Lower leg skin (tissue), 4 donors: ENCODE data around the gene VPS16. TPM values are rescaled to one million over a fixed set of nuclear protein-coding genes. Genes with fewer than 3 reads are reported as not detected.
A peak's percentile ranks its signal among the peaks of the same experiment; 100 is the strongest.

ENCODE experiments used
- DNase-seq, 2 donors: peaks; one replicate each; pipeline ENCODE4 v3.0.0-alpha.2; 2019; ENCODE audit warnings: low spot score in 2 of 2
- H3K4me3 ChIP-seq: fragments of 200-600 bp; sonication (generic); 2 replicates; pipeline ENCODE4 v1.5.1; 2017; ENCODE audit warnings: mild to moderate bottlenecking, low read depth; ENCODE audit not compliant: poor library complexity, severe bottlenecking
- POLR2A ChIP-seq, 2 donors: fragments of 450-650 bp; IDR thresholded peaks; one replicate each; pipeline ENCODE4 v1.6.1; 2016 to 2017; ENCODE audit warnings: antibody characterized with exemption in 2 of 2, mild to moderate bottlenecking in 1 of 2, moderate library complexity in 1 of 2
- WGBS, 2 donors: methylation state at CpG; one replicate each; pipeline ENCODE4 v1.1.5; 2018; 5-methylcytosine and 5-hydroxymethylcytosine counted together
- intact Hi-C: fragments of 100-400 bp; cut with DNase I; formaldehyde crosslinking; loops from one replicate; pipeline ENCODE4 v1.15.0; 2023; ENCODE audit warnings: low total_unique reads
- total RNA-seq, 4 donors: library from RNA; depleted of rRNA; stranded (reverse); fragments of >200 nt; gene quantifications; one replicate each; pipeline ENCODE4 v1.1.0, GENCODE V29; 2016
- TF ChIP-seq, protein P1 (sequence below), 3 donors: fragments of 450-650 bp; IDR thresholded peaks; one replicate each; pipeline ENCODE4 v1.5.1; 2016; ENCODE audit warnings: antibody characterized with exemption in 3 of 3, mild to moderate bottlenecking in 3 of 3, moderate library complexity in 2 of 3

Gene VPS16
- total RNA-seq, 4 donors from 2014 or later = 34.9 to 39.2 (median 37.7) TPM

DNA sequence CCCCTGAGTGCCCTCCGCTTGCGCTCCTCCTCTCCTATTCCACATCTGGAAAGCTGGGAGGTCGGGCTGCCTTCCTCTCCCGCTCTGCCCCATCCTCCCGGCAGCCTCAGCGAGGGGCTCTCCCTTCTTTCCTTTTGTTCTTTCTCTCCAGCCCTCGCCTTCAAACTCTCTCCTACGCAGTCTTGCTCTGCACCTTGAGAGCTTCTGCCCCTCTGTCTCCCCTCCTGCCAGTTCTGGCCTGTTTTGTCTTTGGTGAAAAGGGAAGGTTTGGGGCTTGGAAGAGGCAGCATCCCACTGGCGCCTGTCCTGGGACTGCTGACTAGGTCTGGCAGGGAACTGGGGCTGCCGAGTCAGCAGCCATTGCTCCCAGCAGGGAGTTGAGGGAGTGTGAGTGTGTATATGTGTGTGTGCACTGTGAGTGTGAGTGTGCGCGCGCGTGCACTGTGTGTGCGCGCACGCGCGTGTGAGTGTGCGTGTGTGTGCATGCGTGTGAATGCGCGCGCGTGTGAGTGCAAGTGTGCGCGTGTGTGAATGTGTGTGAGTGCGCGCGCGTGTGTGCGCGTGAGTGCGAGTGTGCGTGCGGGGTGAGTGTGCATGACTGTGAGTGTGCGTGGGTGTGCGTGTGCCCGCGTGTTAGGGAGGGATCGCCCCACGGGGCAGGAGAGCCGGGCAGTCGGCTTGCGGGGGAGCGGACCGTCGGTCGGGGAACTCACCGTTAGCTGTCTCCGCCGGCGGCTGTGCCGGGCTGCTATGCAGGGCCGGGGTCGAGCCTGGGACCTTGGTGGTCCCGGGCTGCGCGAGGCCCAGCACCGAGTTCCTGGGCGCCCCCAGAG lies 40.6 kb upstream of the VPS16 start:
- 4% methylated on average over 45 of the region's 61 CpGs for WGBS, 2 donors

DNA sequence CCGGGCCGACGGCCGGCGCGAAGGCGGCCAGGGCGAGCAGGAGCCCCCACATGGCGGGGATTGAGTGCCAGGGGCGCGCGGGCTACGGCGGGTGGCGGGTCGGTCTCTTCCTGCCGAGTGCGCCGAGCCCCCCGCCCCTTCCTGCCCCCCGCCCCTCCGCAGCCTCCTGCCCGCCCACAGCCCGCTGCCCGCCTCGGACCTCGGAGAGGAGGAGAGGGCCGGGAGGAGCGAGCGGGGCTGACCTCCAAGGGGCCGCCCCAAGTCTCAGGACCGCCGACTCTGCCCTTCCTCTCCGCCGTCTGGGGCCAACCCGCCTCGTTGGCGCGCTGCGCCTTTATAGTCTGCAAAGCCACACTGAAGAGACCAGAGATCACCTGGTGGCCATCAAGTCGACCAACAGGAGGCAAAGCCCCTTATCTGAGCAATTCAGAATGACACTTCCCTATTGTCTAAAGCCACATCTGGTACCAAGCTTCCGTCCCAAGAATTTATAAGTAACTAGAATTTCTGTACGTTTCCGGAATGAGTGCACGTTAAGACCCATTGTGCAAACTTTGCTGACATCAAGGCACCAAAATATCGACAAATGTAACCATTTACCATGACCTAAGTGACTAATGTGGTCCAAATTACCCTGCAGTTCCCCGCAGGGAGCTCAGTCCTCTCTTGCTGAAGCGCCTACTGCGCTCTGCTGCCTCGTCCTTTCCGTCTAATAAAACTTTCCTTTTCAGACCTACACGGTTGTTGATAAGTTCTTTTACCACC lies 39.8 kb upstream of the VPS16 start, which contains the start of gene CPXM1:
TSS of gene CPXM1 (minus strand) at position 107 of the 765 bp plus-strand sequence. CDS start at position 52, 55 bp downstream.
- whole genome bisulfite sequencing, 2 donors = 7 to 11% methylated on average over 18 of the region's 52 CpGs
- peak in 1 of 2 donors; percentile 58 for DNase-seq
- intact Hi-C loops = no loop called here
- H3K4me3 ChIP-seq = no peak within 1 kb of the TSS
- TF ChIP-seq, protein P1, sequence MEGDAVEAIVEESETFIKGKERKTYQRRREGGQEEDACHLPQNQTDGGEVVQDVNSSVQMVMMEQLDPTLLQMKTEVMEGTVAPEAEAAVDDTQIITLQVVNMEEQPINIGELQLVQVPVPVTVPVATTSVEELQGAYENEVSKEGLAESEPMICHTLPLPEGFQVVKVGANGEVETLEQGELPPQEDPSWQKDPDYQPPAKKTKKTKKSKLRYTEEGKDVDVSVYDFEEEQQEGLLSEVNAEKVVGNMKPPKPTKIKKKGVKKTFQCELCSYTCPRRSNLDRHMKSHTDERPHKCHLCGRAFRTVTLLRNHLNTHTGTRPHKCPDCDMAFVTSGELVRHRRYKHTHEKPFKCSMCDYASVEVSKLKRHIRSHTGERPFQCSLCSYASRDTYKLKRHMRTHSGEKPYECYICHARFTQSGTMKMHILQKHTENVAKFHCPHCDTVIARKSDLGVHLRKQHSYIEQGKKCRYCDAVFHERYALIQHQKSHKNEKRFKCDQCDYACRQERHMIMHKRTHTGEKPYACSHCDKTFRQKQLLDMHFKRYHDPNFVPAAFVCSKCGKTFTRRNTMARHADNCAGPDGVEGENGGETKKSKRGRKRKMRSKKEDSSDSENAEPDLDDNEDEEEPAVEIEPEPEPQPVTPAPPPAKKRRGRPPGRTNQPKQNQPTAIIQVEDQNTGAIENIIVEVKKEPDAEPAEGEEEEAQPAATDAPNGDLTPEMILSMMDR (IDR thresholded peaks at IDR 0.05) = no peak
- no peak for TF ChIP-seq POLR2A (IDR thresholded peaks at IDR 0.05)

More for the DNA sequence above, 40.6 kb upstream of the VPS16 start:
- peak in 1 of 2 donors; percentile 81 for DNase-seq
- intact Hi-C loops = no loop called here
- no peak overlapping the region for H3K4me3 ChIP-seq
- TF ChIP-seq, protein P1 (IDR thresholded peaks at IDR 0.05) = no peak
- no peak for TF ChIP-seq POLR2A (IDR thresholded peaks at IDR 0.05)

DNA sequence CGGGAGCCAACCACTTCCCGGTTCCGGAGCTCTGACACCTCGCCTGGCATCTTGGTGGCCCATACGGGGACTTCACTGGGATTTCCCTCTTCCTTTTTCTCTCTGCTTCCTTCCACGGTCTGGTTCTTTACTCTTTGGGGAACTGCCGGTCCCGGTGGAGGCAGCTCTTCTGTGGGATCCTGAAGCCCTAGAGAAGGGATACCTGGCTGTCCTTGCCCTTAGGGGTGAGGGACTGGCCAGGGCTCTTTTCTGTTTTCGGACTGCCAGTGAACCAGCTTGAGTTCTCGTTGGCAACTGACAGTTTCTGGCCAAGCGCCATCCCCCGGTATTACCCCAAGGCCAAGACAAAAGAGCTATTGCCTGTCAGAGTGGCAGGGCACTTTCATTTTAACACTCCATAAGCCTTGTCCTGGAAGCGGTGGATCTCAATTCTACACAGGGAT lies 39.2 kb upstream of the VPS16 start:
- peak in 1 of 2 donors; percentile 72 for DNase-seq

DNA sequence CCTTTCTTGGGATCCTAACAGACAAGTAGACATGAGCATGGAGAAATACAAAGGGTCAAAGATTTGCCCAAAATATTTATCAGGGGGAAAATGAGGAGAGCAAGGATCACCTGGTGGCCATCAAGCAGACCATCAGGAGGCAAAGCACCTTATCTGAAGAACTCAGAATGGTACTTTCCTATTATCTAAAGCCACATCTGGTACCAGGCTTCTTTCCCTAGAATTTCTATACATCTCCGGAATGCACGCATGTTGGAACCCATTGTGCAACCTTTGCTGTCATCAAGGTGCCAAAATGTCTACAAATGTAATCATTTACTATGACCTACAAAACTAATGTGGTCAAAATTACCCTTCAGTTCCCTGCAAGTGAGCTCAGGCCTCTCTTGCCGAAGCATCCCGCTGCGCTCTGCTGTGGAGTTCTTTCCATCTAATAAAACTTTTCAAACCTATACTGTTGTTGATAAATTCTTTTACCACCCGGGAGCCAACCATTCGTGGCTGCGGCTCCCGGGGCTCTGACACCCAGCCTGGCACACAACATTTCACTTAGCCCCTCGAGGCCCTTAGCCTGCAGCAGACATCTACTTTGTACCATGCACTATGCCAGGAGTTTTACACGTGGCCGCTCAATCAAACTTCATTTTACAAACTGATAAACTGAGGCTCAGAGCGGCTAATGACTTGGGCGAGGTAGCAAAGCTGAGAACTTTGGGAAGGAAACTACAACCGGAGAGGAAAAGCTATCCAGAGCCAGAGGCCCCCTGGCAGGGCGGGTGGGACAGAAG lies 36.3 kb upstream of the VPS16 start:
- 55 to 56% methylated on average over 16 of the region's 16 CpGs for WGBS, 2 donors
- intact Hi-C loops = no loop called here
- DNase-seq = peak in 1 of 2 donors; percentile 60
- no peak for TF ChIP-seq POLR2A (IDR thresholded peaks at IDR 0.05)
- no peak overlapping the region for H3K4me3 ChIP-seq

More for the DNA sequence above, 39.2 kb upstream of the VPS16 start:
- intact Hi-C loops = no loop called here
- no peak overlapping the region for H3K4me3 ChIP-seq
- TF ChIP-seq, protein P1 (IDR thresholded peaks at IDR 0.05) = no peak
- TF ChIP-seq POLR2A (IDR thresholded peaks at IDR 0.05) = no peak
- 9 to 10% methylated on average over 13 of the region's 13 CpGs for WGBS, 2 donors

DNA sequence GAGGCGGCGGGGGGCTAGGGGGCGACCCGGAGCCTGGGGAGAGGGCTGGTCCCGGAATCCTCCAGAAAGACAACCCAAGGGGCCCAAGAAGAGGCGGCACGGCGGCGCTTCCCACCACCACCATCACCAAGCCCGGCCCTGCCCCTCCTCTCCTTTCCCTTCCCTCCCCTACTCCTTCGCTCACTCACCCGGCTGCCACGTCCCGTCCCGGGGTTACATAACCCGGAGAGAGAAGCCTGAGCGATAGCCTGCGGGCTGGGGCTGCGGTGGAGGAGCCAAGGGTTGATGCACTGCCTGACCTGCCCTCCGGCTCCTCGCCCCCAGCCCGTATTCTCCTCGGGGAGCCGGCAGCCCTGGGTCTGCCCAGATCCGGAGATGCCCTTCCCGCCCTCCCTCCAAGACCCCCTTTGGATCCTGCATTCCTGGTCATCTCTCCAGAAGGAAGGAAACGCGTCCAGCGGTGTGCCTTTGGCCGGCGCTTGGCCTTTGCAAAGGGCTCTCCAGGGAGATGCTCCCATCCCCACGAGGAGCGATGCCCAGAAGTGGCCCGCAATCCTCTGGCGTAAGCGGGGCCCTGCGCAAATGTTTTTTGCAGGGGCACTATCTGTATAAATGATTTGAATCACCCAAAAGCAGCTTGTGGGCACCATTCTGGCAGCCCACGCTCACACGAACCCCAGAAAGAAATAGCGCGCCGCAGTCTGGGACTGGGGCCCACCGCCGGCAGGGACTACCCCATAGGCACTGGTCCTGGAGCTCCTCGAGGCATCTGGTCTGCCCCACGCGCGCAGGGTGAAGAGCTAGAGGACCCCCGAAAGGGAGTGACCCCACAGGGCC lies 35.5 kb upstream of the VPS16 start:
- DNase-seq = peak in 1 of 2 donors; percentile 80
- WGBS, 2 donors = 5 to 15% methylated on average over 31 to 47 of the region's 49 CpGs
- H3K4me3 ChIP-seq = no peak overlapping the region
- intact Hi-C loops = no loop called here
- TF ChIP-seq POLR2A (IDR thresholded peaks at IDR 0.05) = no peak
- TF ChIP-seq, protein P1 (IDR thresholded peaks at IDR 0.05) = no peak
